PC-3 (cell line): Measurements from ENCODE around the gene WDR41.
"Not testable (repeated sequence)": the region's sequence is repeated elsewhere in the genome, so short reads cannot be mapped to it uniquely, and the experiment has no call there.

Experiments used
- EZH2 ChIP-seq: fragments of 300-600 bp; sonication (generic); IDR thresholded peaks from one replicate; pipeline ENCODE4 v1.6.1; 2017; ENCODE audit warnings: antibody characterized with exemption, mild to moderate bottlenecking, low read length; ENCODE audit not compliant: unreplicated experiment
- EZH2phosphoT487 ChIP-seq: fragments of 300-600 bp; sonication (generic); IDR thresholded peaks from 2 replicates; pipeline ENCODE4 v1.6.1; 2018; ENCODE audit warnings: mild to moderate bottlenecking, antibody characterized with exemption, low read length, borderline replicate concordance
- TF ChIP-seq, protein P1 (sequence below): fragments of 300-600 bp; sonication (generic); conservative IDR thresholded peaks from 2 replicates; pipeline ENCODE4 v1.5.1; 2017; ENCODE audit warnings: antibody characterized with exemption, low read depth, mild to moderate bottlenecking, low read length

DNA sequence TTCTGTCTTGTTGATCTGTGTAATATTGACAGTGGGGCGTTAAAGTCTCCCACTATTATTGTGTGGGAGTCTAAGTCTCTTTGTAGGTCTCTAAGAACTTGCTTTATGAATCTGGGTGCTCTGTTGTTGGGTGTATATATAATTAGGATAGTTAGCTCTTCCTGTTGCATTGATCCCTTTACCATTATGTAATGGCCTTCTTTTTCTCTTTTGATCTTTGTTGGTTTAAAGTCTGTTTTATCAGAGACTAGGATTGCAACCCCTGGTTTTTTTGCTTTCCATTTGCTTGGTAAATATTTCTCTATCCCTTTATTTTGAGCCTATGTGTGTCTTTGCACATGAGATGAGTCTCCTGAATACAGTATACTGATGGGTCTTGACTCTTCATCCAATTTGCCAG is 105.8 kb downstream of the WDR41 start:
- TF ChIP-seq EZH2, EZH2phosphoT487: not testable (repeated sequence)
- TF ChIP-seq, protein P1, sequence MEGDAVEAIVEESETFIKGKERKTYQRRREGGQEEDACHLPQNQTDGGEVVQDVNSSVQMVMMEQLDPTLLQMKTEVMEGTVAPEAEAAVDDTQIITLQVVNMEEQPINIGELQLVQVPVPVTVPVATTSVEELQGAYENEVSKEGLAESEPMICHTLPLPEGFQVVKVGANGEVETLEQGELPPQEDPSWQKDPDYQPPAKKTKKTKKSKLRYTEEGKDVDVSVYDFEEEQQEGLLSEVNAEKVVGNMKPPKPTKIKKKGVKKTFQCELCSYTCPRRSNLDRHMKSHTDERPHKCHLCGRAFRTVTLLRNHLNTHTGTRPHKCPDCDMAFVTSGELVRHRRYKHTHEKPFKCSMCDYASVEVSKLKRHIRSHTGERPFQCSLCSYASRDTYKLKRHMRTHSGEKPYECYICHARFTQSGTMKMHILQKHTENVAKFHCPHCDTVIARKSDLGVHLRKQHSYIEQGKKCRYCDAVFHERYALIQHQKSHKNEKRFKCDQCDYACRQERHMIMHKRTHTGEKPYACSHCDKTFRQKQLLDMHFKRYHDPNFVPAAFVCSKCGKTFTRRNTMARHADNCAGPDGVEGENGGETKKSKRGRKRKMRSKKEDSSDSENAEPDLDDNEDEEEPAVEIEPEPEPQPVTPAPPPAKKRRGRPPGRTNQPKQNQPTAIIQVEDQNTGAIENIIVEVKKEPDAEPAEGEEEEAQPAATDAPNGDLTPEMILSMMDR = not testable (repeated sequence)
